SK-N-SH treated with all-trans-retinoic acid at 6 μM for 48 hours (cell line): ENCODE data around the gene TH.

ENCODE experiments used
- ATAC-seq: fragments of 200-7000 bp; cut with Tn5 transposase; 3 replicates; pipeline ENCODE4 v1.9.1; 2020; ENCODE audit warnings: mild to moderate bottlenecking, moderate library complexity
- ARNTL ChIP-seq: fragments of 450-650 bp; formaldehyde crosslinking; IDR thresholded peaks from 2 replicates; pipeline ENCODE4 v1.5.0; 2020; ENCODE audit warnings: low read depth, mild to moderate bottlenecking, moderate library complexity, borderline replicate concordance
- BACH2 ChIP-seq: fragments of 250-450 bp; sonication (Bioruptor Pico); IDR thresholded peaks from 2 replicates; pipeline ENCODE4 v1.9.0; 2021; ENCODE audit warnings: mild to moderate bottlenecking, borderline replicate concordance
- CSDC2 ChIP-seq: fragments of 250-450 bp; sonication (Bioruptor Pico); IDR thresholded peaks from 2 replicates; pipeline ENCODE4 v1.5.0; 2020; ENCODE audit warnings: mild to moderate bottlenecking, moderate library complexity
- CSRNP3 ChIP-seq: fragments of 250-450 bp; sonication (Bioruptor Pico); IDR thresholded peaks from 2 replicates; pipeline ENCODE4 v1.5.1; 2021; ENCODE audit warnings: mild to moderate bottlenecking, moderate library complexity
- ESRRG ChIP-seq: fragments of 250-450 bp; sonication (Bioruptor Pico); IDR thresholded peaks from 2 replicates; pipeline ENCODE4 v1.6.1; 2021; ENCODE audit warnings: mild to moderate bottlenecking
- ISL1 ChIP-seq: fragments of 250-450 bp; sonication (Bioruptor Pico); IDR thresholded peaks from 2 replicates; pipeline ENCODE4 v2.1.2; 2022; ENCODE audit warnings: mild to moderate bottlenecking, moderate library complexity
- OSR1 ChIP-seq: fragments of 250-450 bp; sonication (Bioruptor Pico); IDR thresholded peaks from 2 replicates; pipeline ENCODE4 v1.8.0; 2022; ENCODE audit warnings: moderate library complexity, mild to moderate bottlenecking, inconsistent platforms
- PATZ1 ChIP-seq: fragments of 250-450 bp; sonication (Bioruptor Pico); IDR thresholded peaks from 2 replicates; pipeline ENCODE4 v1.8.0; 2020; ENCODE audit warnings: mild to moderate bottlenecking, moderate library complexity, borderline replicate concordance
- POU6F1 ChIP-seq: fragments of 250-450 bp; sonication (Bioruptor Pico); IDR thresholded peaks from 2 replicates; pipeline ENCODE4 v1.8.0; 2021; ENCODE audit warnings: low read depth, mild to moderate bottlenecking, moderate library complexity, borderline replicate concordance
- PPARA ChIP-seq: fragments of 250-450 bp; sonication (Bioruptor Pico); IDR thresholded peaks from 2 replicates; pipeline ENCODE4 v1.5.0; 2020; ENCODE audit warnings: mild to moderate bottlenecking, borderline replicate concordance
- RARB ChIP-seq: fragments of 250-450 bp; sonication (Bioruptor Pico); IDR thresholded peaks from 2 replicates; pipeline ENCODE4 v1.8.0; 2021; ENCODE audit warnings: mild to moderate bottlenecking, moderate library complexity
- SNAI2 ChIP-seq: fragments of 250-450 bp; sonication (Bioruptor Pico); IDR thresholded peaks from 2 replicates; pipeline ENCODE4 v1.5.0; 2020; ENCODE audit warnings: mild to moderate bottlenecking, moderate library complexity
- TCF4 ChIP-seq: fragments of 250-450 bp; sonication (Bioruptor Pico); IDR thresholded peaks from 2 replicates; pipeline ENCODE4 v1.8.0; 2021; ENCODE audit warnings: mild to moderate bottlenecking, moderate library complexity, borderline replicate concordance
- TOX ChIP-seq: fragments of 250-450 bp; sonication (Bioruptor Pico); IDR thresholded peaks from 2 replicates; pipeline ENCODE4 v1.8.0; 2021; ENCODE audit warnings: mild to moderate bottlenecking, moderate library complexity, borderline replicate concordance
- TSHZ2 ChIP-seq: fragments of 250-450 bp; sonication (Bioruptor Pico); IDR thresholded peaks from 2 replicates; pipeline ENCODE4 v1.5.0; 2020; ENCODE audit warnings: mild to moderate bottlenecking, moderate library complexity
- ZC3H10 ChIP-seq: fragments of 250-450 bp; sonication (Bioruptor Pico); IDR thresholded peaks from 2 replicates; pipeline ENCODE4 v1.5.1; 2021; ENCODE audit warnings: mild to moderate bottlenecking, moderate library complexity
- ZFP3 ChIP-seq: fragments of 250-450 bp; sonication (Bioruptor Pico); IDR thresholded peaks from 2 replicates; pipeline ENCODE4 v1.5.0; 2020; ENCODE audit warnings: mild to moderate bottlenecking, moderate library complexity
- ZNF565 ChIP-seq: fragments of 450-650 bp; formaldehyde crosslinking; conservative IDR thresholded peaks from 2 replicates; pipeline ENCODE4 v1.5.0; 2020; ENCODE audit warnings: low read depth, mild to moderate bottlenecking, moderate library complexity
- ZNF70 ChIP-seq: fragments of 450-650 bp; formaldehyde crosslinking; IDR thresholded peaks from 2 replicates; pipeline ENCODE4 v1.5.0; 2020; ENCODE audit warnings: mild to moderate bottlenecking, moderate library complexity
- ZNF8 ChIP-seq: fragments of 450-650 bp; formaldehyde crosslinking; IDR thresholded peaks from 2 replicates; pipeline ENCODE4 v1.5.0; 2020; ENCODE audit warnings: mild to moderate bottlenecking, moderate library complexity

TH gene

GRCh38 chr11:2171591-2172003 lies at the start of gene TH:
Gene TH, minus strand, starts transcription at chr11:2171815. Its CDS starts 29 bp downstream, at chr11:2171786.
- TF ChIP-seq ISL1 (CRISPR knock-in tag) = no peak
- TF ChIP-seq ZNF70 (CRISPR knock-in tag) = no peak
- no peak for TF ChIP-seq ZNF8
- TF ChIP-seq TCF4 (CRISPR knock-in tag) = no peak
- no peak for TF ChIP-seq ESRRG (CRISPR knock-in tag)
- TF ChIP-seq RARB (CRISPR knock-in tag) = no peak
- no peak for TF ChIP-seq SNAI2 (CRISPR knock-in tag)
- no peak for TF ChIP-seq ZFP3
- TF ChIP-seq TSHZ2 (CRISPR knock-in tag) = no peak
- TF ChIP-seq ARNTL (CRISPR knock-in tag) = no peak
- no peak for TF ChIP-seq CSDC2 (CRISPR knock-in tag)
- TF ChIP-seq, all 23 proteins: peak for 0
- ATAC-seq = no peak

- TF ChIP-seq TOX (CRISPR knock-in tag) (no peak), ESRRG (CRISPR knock-in tag) (no peak), BACH2 (CRISPR knock-in tag) (no peak), TSHZ2 (CRISPR knock-in tag) (no peak), ZC3H10 (no peak), PPARA (CRISPR knock-in tag) (no peak), POU6F1 (CRISPR knock-in tag) (no peak), CSRNP3 (CRISPR knock-in tag) (no peak), ZFP3 (no peak), ZNF8 (no peak), PATZ1 (CRISPR knock-in tag) (no peak), RARB (CRISPR knock-in tag) (no peak), ARNTL (CRISPR knock-in tag) (no peak), CSDC2 (CRISPR knock-in tag) (no peak), OSR1 (no peak)
Observed at GRCh38 chr11:2221024-2221423, 49.4 kb upstream of the TH start.

GRCh38 chr11:2220173-2220771 lies 48.7 kb upstream of the TH start:
- ATAC-seq = no peak
- TF ChIP-seq OSR1 (no peak), TSHZ2 (CRISPR knock-in tag) (no peak), ZC3H10 (no peak), ZNF565 (CRISPR knock-in tag) (no peak), ZNF8 (no peak), CSRNP3 (CRISPR knock-in tag) (no peak), ARNTL (CRISPR knock-in tag) (no peak), RARB (CRISPR knock-in tag) (no peak)

More at GRCh38 chr11:2221024-2221423, 49.4 kb upstream of the TH start:
- no peak for ATAC-seq
